Lower lobe of right lung (tissue), 2 donors: Measurements from ENCODE around the gene SLC25A22. TPM values are rescaled to one million over a fixed set of nuclear protein-coding genes. Genes with fewer than 3 reads are reported as not detected.

Experiments
- ATAC-seq, 2 donors: fragments of 200-7000 bp; cut with Tn5 transposase; one replicate each; pipeline ENCODE4 v1.9.1; 2020 to 2022; ENCODE audit warnings: mild to moderate bottlenecking in 2 of 2, moderate library complexity in 2 of 2
- DNase-seq: peaks from one replicate; pipeline ENCODE4 v3.0.0-alpha.2; 2020
- H3K27ac ChIP-seq: fragments of 200-600 bp; one replicate; pipeline ENCODE4 v1.8.0; 2022
- H3K27me3 ChIP-seq: fragments of 200-600 bp; one replicate; pipeline ENCODE4 v1.8.0; 2022; ENCODE audit warnings: low read depth
- H3K36me3 ChIP-seq: fragments of 200-600 bp; one replicate; pipeline ENCODE4 v1.8.0; 2022; ENCODE audit warnings: mild to moderate bottlenecking
- H3K4me1 ChIP-seq: fragments of 200-600 bp; one replicate; pipeline ENCODE4 v1.8.0; 2022
- H3K4me3 ChIP-seq: fragments of 200-600 bp; one replicate; pipeline ENCODE4 v1.8.0; 2022; ENCODE audit warnings: mild to moderate bottlenecking
- H3K9me3 ChIP-seq: fragments of 200-600 bp; one replicate; pipeline ENCODE4 v1.8.0; 2022
- intact Hi-C: fragments of 100-400 bp; cut with DNase I; formaldehyde crosslinking; loops from one replicate; pipeline ENCODE4 v1.11.0; 2022
- total RNA-seq: library from RNA; stranded (reverse); fragmentation: NEBNext Ultra II Directional; extraction: Animal tissue kit (Norgen Biotek cat#: 25700); gene quantifications from one replicate; pipeline ENCODE4 v1.2.1, GENCODE V29; 2021
- TF ChIP-seq, protein P1 (sequence below): fragments of 200-600 bp; IDR thresholded peaks from one replicate; pipeline ENCODE4 v1.8.0; 2022; ENCODE audit warnings: antibody characterized with exemption, mild to moderate bottlenecking
- donor health status: DM: no; HTN: yes; CAD: no; lungs with severe emphysema.

Gene SLC25A22
- total RNA-seq, 1 donor from 2014 or later: 18.2 TPM

DNA sequence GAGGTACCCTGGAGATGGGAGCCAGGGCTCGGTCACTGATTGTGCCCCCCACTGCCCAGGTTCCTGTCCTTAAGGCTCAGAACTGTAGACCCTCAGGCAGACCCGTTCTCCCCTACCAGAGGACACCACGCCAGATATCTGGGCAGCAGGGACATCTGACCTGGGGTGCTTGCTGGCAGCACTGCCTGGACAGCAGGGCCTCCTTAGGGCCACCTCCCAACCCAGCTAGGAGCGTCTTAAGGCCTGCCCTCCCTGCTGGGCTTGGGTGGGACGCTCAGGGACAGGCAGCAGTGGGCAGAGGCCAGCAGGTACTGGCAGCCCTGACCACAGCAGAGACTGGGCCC, 41.2 kb upstream of the SLC25A22 start:
- no peak for DNase-seq
- Histone ChIP-seq H3K36me3 (peaks cover 52% of the 10 kb centered on the region), H3K27ac (no peak overlapping the region), H3K9me3 (no peaks in the 10 kb centered on the region), H3K4me1 (peaks cover 70% of the 10 kb centered on the region), H3K4me3 (no peak overlapping the region), H3K27me3 (no peaks in the 10 kb centered on the region)
- intact Hi-C loops: no loop called here
- no peak for ATAC-seq
- TF ChIP-seq, protein P1, sequence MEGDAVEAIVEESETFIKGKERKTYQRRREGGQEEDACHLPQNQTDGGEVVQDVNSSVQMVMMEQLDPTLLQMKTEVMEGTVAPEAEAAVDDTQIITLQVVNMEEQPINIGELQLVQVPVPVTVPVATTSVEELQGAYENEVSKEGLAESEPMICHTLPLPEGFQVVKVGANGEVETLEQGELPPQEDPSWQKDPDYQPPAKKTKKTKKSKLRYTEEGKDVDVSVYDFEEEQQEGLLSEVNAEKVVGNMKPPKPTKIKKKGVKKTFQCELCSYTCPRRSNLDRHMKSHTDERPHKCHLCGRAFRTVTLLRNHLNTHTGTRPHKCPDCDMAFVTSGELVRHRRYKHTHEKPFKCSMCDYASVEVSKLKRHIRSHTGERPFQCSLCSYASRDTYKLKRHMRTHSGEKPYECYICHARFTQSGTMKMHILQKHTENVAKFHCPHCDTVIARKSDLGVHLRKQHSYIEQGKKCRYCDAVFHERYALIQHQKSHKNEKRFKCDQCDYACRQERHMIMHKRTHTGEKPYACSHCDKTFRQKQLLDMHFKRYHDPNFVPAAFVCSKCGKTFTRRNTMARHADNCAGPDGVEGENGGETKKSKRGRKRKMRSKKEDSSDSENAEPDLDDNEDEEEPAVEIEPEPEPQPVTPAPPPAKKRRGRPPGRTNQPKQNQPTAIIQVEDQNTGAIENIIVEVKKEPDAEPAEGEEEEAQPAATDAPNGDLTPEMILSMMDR: no peak

DNA sequence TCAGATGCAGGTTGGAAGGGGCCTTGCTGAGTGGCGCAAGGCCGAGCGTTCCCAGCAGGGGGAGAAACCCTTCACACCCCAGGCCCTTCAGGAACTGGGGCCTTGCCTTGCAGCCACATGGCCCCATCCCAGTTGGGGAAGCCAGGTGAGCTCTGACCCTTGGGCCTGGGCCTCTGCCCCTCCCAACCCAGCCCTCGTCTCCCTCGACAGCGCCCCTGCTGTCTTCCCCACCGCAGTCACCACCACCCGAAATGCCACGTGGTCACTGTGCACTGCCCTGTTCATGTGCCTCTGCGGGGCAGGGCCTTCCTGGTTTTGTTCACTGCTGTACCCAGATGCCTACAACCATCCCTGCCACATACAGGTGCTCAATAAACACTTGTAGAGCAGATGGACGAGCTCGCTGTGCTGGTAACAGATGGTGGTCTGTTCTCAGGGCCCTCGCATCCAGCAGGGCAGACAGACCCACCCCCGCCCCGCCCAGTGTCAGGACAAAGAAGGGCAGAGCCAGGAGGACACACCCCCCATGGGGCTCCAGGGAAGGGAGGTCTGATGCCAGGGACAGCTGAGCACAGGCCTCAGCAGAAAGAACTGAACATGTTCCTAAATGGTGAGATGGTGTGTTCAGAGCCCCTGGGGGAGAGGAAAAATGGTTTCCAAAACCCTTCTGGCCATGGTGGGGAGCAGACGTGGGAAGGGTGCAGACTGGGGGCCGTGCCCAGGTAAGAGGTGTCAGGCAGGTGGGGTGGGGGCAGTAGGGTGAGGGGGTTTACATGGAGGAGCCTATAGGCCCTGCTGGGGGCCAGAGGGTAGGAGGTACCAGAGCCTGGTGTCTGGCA, 40.6 kb upstream of the SLC25A22 start:
- intact Hi-C loops: no loop called here
- Histone ChIP-seq H3K9me3 (no peaks in the 10 kb centered on the region), H3K27me3 (no peaks in the 10 kb centered on the region), H3K4me1 (peaks cover 71% of the 10 kb centered on the region), H3K27ac (no peak overlapping the region), H3K4me3 (no peak overlapping the region), H3K36me3 (peaks cover 52% of the 10 kb centered on the region)
- TF ChIP-seq, protein P1: peak; percentile 13
- DNase-seq (no peak), ATAC-seq (no peak)

DNA sequence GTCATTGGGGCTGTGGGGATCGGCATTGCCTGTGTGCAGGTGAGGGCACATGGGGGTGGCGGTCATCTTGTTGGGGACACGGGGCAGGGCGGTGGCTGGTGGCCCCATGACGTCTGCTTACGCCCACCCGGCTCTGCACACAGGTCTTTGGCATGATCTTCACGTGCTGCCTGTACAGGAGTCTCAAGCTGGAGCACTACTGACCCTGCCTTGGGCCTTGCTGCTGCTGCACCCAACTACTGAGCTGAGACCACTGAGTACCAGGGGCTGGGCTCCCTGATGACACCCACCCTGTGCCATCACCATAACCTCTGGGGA, 39.9 kb upstream of the SLC25A22 start:
- ATAC-seq: no peak
- TF ChIP-seq, protein P1: no peak
- no peaks in the 10 kb centered on the region for H3K9me3 ChIP-seq
- no peak overlapping the region for H3K4me3 ChIP-seq
- no peak overlapping the region for H3K27ac ChIP-seq
- DNase-seq: no peak
- intact Hi-C loops: no loop called here
- peaks cover 70% of the 10 kb centered on the region for H3K4me1 ChIP-seq
- H3K27me3 ChIP-seq: no peaks in the 10 kb centered on the region
- H3K36me3 ChIP-seq: peaks cover 52% of the 10 kb centered on the region

- Histone ChIP-seq H3K27me3 (no peaks in the 10 kb centered on the region), H3K27ac (no peak overlapping the region), H3K9me3 (no peaks in the 10 kb centered on the region), H3K4me1 (peaks cover 72% of the 10 kb centered on the region), H3K4me3 (no peak overlapping the region), H3K36me3 (peaks cover 52% of the 10 kb centered on the region)
- TF ChIP-seq, protein P1: no peak
- peak; percentile 51 for DNase-seq
- no peak for ATAC-seq
- intact Hi-C loops: no loop called here
Observed at GRCh38 chr11:837189-837989, 39.3 kb upstream of the SLC25A22 start.

DNA sequence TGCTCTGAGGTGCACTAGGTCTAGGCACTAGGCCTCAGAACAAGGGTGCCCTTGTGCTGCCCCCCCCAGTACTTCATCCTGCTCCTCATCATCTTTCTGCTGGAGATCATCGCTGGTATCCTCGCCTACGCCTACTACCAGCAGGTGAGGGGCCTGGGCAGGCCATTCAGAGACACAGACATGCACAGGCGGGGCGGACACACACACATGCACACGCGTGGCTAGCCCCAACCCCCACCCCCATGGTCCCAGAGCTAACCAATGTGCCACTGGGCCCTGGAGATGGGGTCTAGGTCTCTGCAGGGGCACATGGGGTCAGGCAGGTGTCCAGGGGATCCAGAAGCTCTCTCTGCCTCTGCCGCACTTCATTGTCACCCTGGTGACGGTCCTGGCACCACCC, 38.6 kb upstream of the SLC25A22 start:
- peaks cover 52% of the 10 kb centered on the region for H3K36me3 ChIP-seq
- DNase-seq: no peak
- no peak for ATAC-seq

More for the DNA sequence above, 38.6 kb upstream of the SLC25A22 start:
- TF ChIP-seq, protein P1: no peak
- intact Hi-C loops: no loop called here
- Histone ChIP-seq H3K4me3 (no peak overlapping the region), H3K27me3 (no peaks in the 10 kb centered on the region), H3K9me3 (no peaks in the 10 kb centered on the region), H3K4me1 (peaks cover 76% of the 10 kb centered on the region), H3K27ac (no peak overlapping the region)
